Measurements from ENCODE around the gene PPP2R5A.
A peak's percentile ranks its signal among the peaks of the same experiment; 100 is the strongest.

The PPP2R5A gene

GRCh38 chr1:212289262-212290077 is 4.3 kb downstream of the PPP2R5A start:
- H3K9me2 ChIP-seq (replicated peaks; ENCODE audit: insufficient read depth, low read length): no peaks in the 10 kb centered on the region
- no peaks in the 10 kb centered on the region for H3K27me3 ChIP-seq (replicated peaks; ENCODE audit: insufficient read depth, low read length)
- H3K4me3 ChIP-seq (ENCODE audit: low read length): no peak overlapping the region
- H2AFZ ChIP-seq (ENCODE audit: low read length): no peak overlapping the region
- H3K4me1 ChIP-seq (ENCODE audit: low read length): peaks cover 18% of the 10 kb centered on the region
- H3K27ac ChIP-seq (ENCODE audit: low read length): no peak overlapping the region
- TF ChIP-seq CTCF (IDR thresholded peaks at IDR 0.05; ENCODE audit: low read length) (no peak), EZH2 (optimal IDR thresholded peaks at IDR 0.05; ENCODE audit: low read depth, low read length) (no peak), EZH2phosphoT487 (IDR thresholded peaks at IDR 0.05; ENCODE audit: low read length) (no peak)
- DNase-seq: no peak
- H3K4me2 ChIP-seq (ENCODE audit: low read depth, low read length): no peak overlapping the region
- H3K9ac ChIP-seq (ENCODE audit: low read length): no peak overlapping the region
- H3K36me3 ChIP-seq (replicated peaks; ENCODE audit: insufficient read depth, low read length): no peaks in the 10 kb centered on the region
- peaks cover 20% of the 10 kb centered on the region for H3F3A ChIP-seq (ENCODE audit: insufficient read depth, low read length)
- no peaks in the 10 kb centered on the region for H4K20me1 ChIP-seq (ENCODE audit: insufficient read depth, low read length)
- peaks cover 80% of the 10 kb centered on the region for H3K79me2 ChIP-seq (ENCODE audit: low read length)
- H3K9me3 ChIP-seq (replicated peaks; ENCODE audit: insufficient read depth, low read length): no peaks in the 10 kb centered on the region

- H3K4me1 ChIP-seq (ENCODE audit: low read length): peaks cover 18% of the 10 kb centered on the region
- H3F3A ChIP-seq (ENCODE audit: insufficient read depth, low read length): peaks cover 13% of the 10 kb centered on the region
- H3K9me3 ChIP-seq (replicated peaks; ENCODE audit: insufficient read depth, low read length): no peaks in the 10 kb centered on the region
- H3K27me3 ChIP-seq (replicated peaks; ENCODE audit: insufficient read depth, low read length): no peaks in the 10 kb centered on the region
- H3K9ac ChIP-seq (ENCODE audit: low read length): no peak overlapping the region
- no peak overlapping the region for H3K27ac ChIP-seq (ENCODE audit: low read length)
- H3K4me2 ChIP-seq (ENCODE audit: low read depth, low read length): peak overlapping the region; percentile 22; the same call in 1 of the 2 replicates
- peaks cover 92% of the 10 kb centered on the region for H3K79me2 ChIP-seq (ENCODE audit: low read length)
- no peak overlapping the region for H2AFZ ChIP-seq (ENCODE audit: low read length)
- H3K4me3 ChIP-seq (ENCODE audit: low read length): no peak overlapping the region
- no peak for DNase-seq
- H3K36me3 ChIP-seq (replicated peaks; ENCODE audit: insufficient read depth, low read length): no peaks in the 10 kb centered on the region
- TF ChIP-seq EZH2phosphoT487 (IDR thresholded peaks at IDR 0.05; ENCODE audit: low read length): no peak
- no peak for TF ChIP-seq CTCF (IDR thresholded peaks at IDR 0.05; ENCODE audit: low read length)
- no peak for TF ChIP-seq EZH2 (optimal IDR thresholded peaks at IDR 0.05; ENCODE audit: low read depth, low read length)
- peaks cover 10% of the 10 kb centered on the region; the same call in 1 of the 2 replicates for H4K20me1 ChIP-seq (ENCODE audit: insufficient read depth, low read length)
- H3K9me2 ChIP-seq (replicated peaks; ENCODE audit: insufficient read depth, low read length): no peaks in the 10 kb centered on the region
Measured at GRCh38 chr1:212290608-212291007, 5.4 kb downstream of the PPP2R5A start.

GRCh38 chr1:212291505-212292134 is 6.4 kb downstream of the PPP2R5A start:
- peaks cover 95% of the 10 kb centered on the region for H3K79me2 ChIP-seq (ENCODE audit: low read length)
- H3K4me1 ChIP-seq (ENCODE audit: low read length): peaks cover 18% of the 10 kb centered on the region
- no peaks in the 10 kb centered on the region for H3K9me2 ChIP-seq (replicated peaks; ENCODE audit: insufficient read depth, low read length)
- no peaks in the 10 kb centered on the region for H3K36me3 ChIP-seq (replicated peaks; ENCODE audit: insufficient read depth, low read length)
- peak; percentile 82 for DNase-seq
- TF ChIP-seq EZH2 (optimal IDR thresholded peaks at IDR 0.05; ENCODE audit: low read depth, low read length): no peak
- no peak for TF ChIP-seq EZH2phosphoT487 (IDR thresholded peaks at IDR 0.05; ENCODE audit: low read length)
- peak; percentile 95 for TF ChIP-seq CTCF (IDR thresholded peaks at IDR 0.05; ENCODE audit: low read length)
- H2AFZ ChIP-seq (ENCODE audit: low read length): no peak overlapping the region
- no peak overlapping the region for H3K27ac ChIP-seq (ENCODE audit: low read length)
- no peaks in the 10 kb centered on the region for H3K27me3 ChIP-seq (replicated peaks; ENCODE audit: insufficient read depth, low read length)
- H3K9me3 ChIP-seq (replicated peaks; ENCODE audit: insufficient read depth, low read length): no peaks in the 10 kb centered on the region
- peaks cover 10% of the 10 kb centered on the region; the same call in 1 of the 2 replicates for H4K20me1 ChIP-seq (ENCODE audit: insufficient read depth, low read length)
- H3K4me3 ChIP-seq (ENCODE audit: low read length): no peak overlapping the region
- peaks cover 3% of the 10 kb centered on the region; the same call in 1 of the 2 replicates for H3F3A ChIP-seq (ENCODE audit: insufficient read depth, low read length)
- peak overlapping the region; percentile 22; the same call in 1 of the 2 replicates for H3K4me2 ChIP-seq (ENCODE audit: low read depth, low read length)
- H3K9ac ChIP-seq (ENCODE audit: low read length): no peak overlapping the region
